ENCODE results near the gene PPP1CA.

PPP1CA gene

DNA sequence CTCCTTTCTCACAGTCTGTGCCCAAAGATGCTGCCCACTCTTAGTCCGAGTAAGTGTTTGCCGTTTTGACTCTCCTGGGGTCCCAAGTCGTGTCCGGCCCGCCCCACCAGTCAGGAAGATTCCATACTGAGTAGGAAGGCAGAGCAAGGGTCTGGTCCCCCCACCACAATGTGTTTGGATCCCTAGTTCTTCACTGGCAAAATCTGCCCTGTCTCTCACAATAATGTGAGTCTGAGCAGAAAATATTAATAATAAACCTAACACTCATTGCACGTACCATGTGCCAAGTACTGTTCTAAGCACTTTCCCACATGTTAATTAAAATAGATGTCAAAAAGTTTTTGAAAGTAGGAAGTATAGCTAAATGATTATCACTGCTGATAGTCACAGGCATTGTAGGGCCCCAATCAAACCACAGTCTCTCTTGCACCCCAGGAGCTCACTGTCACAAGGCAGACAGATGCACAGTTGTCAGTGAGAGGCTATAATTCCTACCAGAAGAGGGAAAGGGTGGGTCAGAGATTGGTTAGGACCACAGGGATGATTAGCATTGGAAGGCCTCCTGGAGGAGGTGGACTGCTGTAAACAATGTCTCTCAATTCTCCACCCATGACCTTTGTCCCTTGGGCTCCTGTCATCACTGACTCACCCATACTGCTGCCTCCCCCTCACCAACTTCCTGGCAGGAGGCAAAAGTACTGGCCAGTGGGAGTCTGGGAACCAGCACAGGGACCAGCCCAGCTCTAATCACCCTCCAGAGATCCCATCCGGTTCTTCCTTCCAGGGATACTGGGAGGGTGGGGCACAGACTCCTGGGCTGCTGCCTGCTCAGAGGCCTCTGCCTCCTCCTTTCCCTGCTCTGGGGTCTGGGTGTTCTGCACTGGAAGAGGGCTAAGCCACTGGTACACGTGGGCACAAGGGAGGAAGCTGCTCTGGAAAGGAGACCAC is 47.3 kb downstream of the PPP1CA start:
- Histone ChIP-seq H3K23ac (ENCODE audit: low read length) (no peak overlapping the region), H2AK5ac (ENCODE audit: low read length) (peak overlapping the region; percentile 81), H3K4me1 (ENCODE audit: control insufficient read depth in 1 of 2, insufficient read depth in 2 of 2, low read length in 2 of 2) (peaks cover 18 to 25% of the 10 kb centered on the region in 2 experiments), H4K8ac (ENCODE audit: low read depth, low read length) (peak overlapping the region; percentile 87), H2AFZ (ENCODE audit: insufficient read depth, low read length, poor library complexity) (peak overlapping the region; percentile 61), H3K79me2 (ENCODE audit: control insufficient read depth, insufficient read depth, low read length, poor library complexity) (peaks cover 9% of the 10 kb centered on the region), H3K79me1 (ENCODE audit: low read length) (peaks cover 19% of the 10 kb centered on the region), H3K9me3 (ENCODE audit: insufficient read depth, low read depth, low read length) (no peaks in the 10 kb centered on the region), H2BK12ac (ENCODE audit: low read length) (peak overlapping the region; percentile 78), H3K14ac (ENCODE audit: low read length) (peak overlapping the region; percentile 69), H4K91ac (ENCODE audit: low read depth, low read length) (peak overlapping the region; percentile 93), H3K4me3 (ENCODE audit: low read depth, low read length) (no peak overlapping the region), H3K36me3 (ENCODE audit: control insufficient read depth in 1 of 2, insufficient read depth in 2 of 2, low read length in 2 of 2) (no peaks in the 10 kb centered on the region), H3K4me2 (ENCODE audit: low read length) (peak overlapping the region; percentile 73), H2BK5ac (ENCODE audit: low read depth, low read length, poor library complexity) (peak overlapping the region; percentile 76), H3K18ac (ENCODE audit: low read length) (peak overlapping the region; percentile 61), H3K27me3 (ENCODE audit: insufficient read depth, low read length) (no peaks in the 10 kb centered on the region), H3K4ac (ENCODE audit: low read depth, low read length) (peak overlapping the region; percentile 77), H3K9ac (ENCODE audit: low read length) (peak overlapping the region; percentile 54), H3K27ac (ENCODE audit: low read depth, low read length) (peak overlapping the region; percentile 91), H4K12ac (ENCODE audit: low read depth, low read length) (peak overlapping the region; percentile 72), H2BK120ac (ENCODE audit: insufficient read depth, low read length, poor library complexity) (peak overlapping the region; percentile 66)
- WGBS (ENCODE audit: extremely low coverage, insufficient coverage, insufficient read length): no CpG with 5 or more reads among the region's 8 CpGs
- DNase-seq: peak; percentile 57 to 61

DNA sequence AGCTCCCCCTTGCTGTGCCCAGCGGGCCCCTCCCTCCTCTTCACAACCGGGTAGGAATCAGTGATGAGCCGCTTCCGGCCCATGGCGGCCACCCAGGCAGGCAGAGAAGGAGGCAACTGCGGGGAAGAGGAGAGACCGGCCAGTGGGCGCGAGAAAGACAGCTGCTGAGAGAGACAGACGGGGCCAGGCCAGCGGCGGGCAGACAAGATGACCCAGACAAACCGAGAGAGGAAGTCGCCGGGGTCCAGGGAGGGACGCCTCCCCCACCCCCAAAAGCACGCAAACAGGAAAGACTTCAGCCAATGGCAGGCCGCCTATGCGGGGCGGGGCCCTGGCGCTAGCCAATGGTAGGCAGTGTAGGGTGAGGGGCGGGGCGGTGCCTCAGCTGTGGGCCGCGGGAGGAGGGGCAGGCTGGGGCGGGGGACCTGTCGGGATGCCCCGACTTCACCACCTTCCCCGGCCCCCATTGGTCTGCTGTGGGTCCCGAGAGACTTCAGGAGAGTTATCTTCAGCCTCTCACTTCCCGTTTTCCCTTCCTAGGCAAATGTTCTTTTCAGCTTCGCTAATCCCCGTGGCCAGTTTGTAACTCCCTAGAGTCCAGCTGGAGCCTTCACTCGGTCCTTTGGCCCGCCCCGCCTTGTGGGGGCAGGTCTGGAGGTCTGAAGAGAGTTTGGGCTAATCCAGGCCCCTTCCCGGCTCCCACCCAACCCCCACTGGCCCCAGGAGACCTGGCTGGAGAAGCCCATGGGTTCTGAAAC is 48.2 kb downstream of the PPP1CA start, which contains the start of gene POLD4:
POLD4 (minus strand) TSS at position 230 of the 758 bp plus-strand sequence; CDS start at position 83, 147 bp downstream.
- Histone ChIP-seq H3K18ac (ENCODE audit: low read length) (peak within 1 kb of the TSS; percentile 61), H4K12ac (ENCODE audit: low read depth, low read length) (peak within 1 kb of the TSS; percentile 72), H3K4me3 (ENCODE audit: low read depth, low read length) (peak within 1 kb of the TSS; percentile 80), H2BK5ac (ENCODE audit: low read depth, low read length, poor library complexity) (peak within 1 kb of the TSS; percentile 76), H3K27ac (ENCODE audit: low read depth, low read length) (peak within 1 kb of the TSS; percentile 91), H3K36me3 (ENCODE audit: control insufficient read depth in 1 of 2, insufficient read depth in 2 of 2, low read length in 2 of 2) (no peaks in the 10 kb centered on the region), H3K79me1 (ENCODE audit: low read length) (peaks cover 19% of the 10 kb centered on the region), H2AFZ (ENCODE audit: insufficient read depth, low read length, poor library complexity) (peak within 1 kb of the TSS; percentile 61), H3K9ac (ENCODE audit: low read length) (peak within 1 kb of the TSS; percentile 71), H3K14ac (ENCODE audit: low read length) (peak within 1 kb of the TSS; percentile 80), H3K4me1 (ENCODE audit: control insufficient read depth in 1 of 2, insufficient read depth in 2 of 2, low read length in 2 of 2) (peaks cover 18 to 25% of the 10 kb centered on the region in 2 experiments), H2BK120ac (ENCODE audit: insufficient read depth, low read length, poor library complexity) (peak within 1 kb of the TSS; percentile 66), H2AK5ac (ENCODE audit: low read length) (peak within 1 kb of the TSS; percentile 86), H4K8ac (ENCODE audit: low read depth, low read length) (peak within 1 kb of the TSS; percentile 87), H4K91ac (ENCODE audit: low read depth, low read length) (peak within 1 kb of the TSS; percentile 93), H3K4me2 (ENCODE audit: low read length) (peak within 1 kb of the TSS; percentile 87), H3K27me3 (ENCODE audit: insufficient read depth, low read length) (no peaks in the 10 kb centered on the region), H3K79me2 (ENCODE audit: control insufficient read depth, insufficient read depth, low read length, poor library complexity) (peaks cover 9% of the 10 kb centered on the region), H2BK12ac (ENCODE audit: low read length) (peak within 1 kb of the TSS; percentile 78), H3K4ac (ENCODE audit: low read depth, low read length) (peak within 1 kb of the TSS; percentile 77), H3K23ac (ENCODE audit: low read length) (peak within 1 kb of the TSS; percentile 6), H3K9me3 (ENCODE audit: insufficient read depth, low read depth, low read length) (no peaks in the 10 kb centered on the region)
- WGBS (ENCODE audit: extremely low coverage, insufficient coverage, insufficient read length): no CpG with 5 or more reads among the region's 37 CpGs
- peak; percentile 92 to 93 for DNase-seq

DNA sequence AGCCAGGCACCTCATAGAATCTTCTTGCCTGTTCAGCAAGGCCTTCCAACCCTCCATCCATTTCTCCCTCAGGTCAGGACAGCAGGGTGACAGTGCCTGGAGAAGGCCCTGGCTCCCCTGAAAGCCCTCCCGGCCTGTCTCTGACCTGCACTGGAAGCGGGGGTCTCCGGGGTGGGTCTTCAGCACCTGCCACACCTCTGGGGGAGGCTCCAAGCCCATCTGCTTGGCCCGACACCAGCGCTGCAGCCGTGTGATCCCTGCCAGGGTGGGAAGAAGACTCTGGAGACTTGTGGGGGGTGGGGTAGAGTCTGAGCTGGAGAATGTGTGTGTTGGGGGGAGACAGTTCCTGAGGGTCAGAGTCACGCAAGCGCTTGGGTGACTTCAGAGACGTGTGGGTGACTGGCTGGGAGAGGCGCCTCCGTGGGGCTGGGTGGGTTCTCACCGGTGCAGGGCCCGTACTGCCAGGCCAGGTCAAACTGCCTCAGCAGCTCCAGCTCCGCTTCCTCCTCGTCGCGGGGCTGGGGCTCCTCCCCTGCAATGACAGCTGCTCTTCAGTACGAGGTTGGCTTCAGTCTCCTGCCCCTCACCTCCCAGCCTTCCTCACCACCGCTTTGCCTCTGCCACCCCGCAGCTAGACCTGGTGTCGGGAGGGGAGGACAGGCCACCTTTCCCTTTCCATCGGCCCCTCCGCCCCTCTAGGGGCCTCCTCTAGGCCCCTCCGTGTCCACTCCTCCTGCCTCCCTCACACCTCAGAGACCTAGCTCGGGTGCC is 48.9 kb downstream of the PPP1CA start:
- WGBS (ENCODE audit: extremely low coverage, insufficient coverage, insufficient read length): no CpG with 5 or more reads among the region's 25 CpGs
- Histone ChIP-seq H3K18ac (ENCODE audit: low read length) (peak overlapping the region; percentile 36), H2BK120ac (ENCODE audit: insufficient read depth, low read length, poor library complexity) (peak overlapping the region; percentile 22), H4K12ac (ENCODE audit: low read depth, low read length) (peak overlapping the region; percentile 26), H3K4me3 (ENCODE audit: low read depth, low read length) (peak overlapping the region; percentile 80), H3K4me1 (ENCODE audit: control insufficient read depth in 1 of 2, insufficient read depth in 2 of 2, low read length in 2 of 2) (peaks cover 18 to 25% of the 10 kb centered on the region in 2 experiments), H3K9ac (ENCODE audit: low read length) (peak overlapping the region; percentile 71), H2AFZ (ENCODE audit: insufficient read depth, low read length, poor library complexity) (peak overlapping the region; percentile 27), H3K79me1 (ENCODE audit: low read length) (peaks cover 19% of the 10 kb centered on the region), H3K4me2 (ENCODE audit: low read length) (peak overlapping the region; percentile 87), H2BK12ac (ENCODE audit: low read length) (peak overlapping the region; percentile 7), H3K23ac (ENCODE audit: low read length) (peak overlapping the region; percentile 6), H3K27ac (ENCODE audit: low read depth, low read length) (peak overlapping the region; percentile 89), H4K8ac (ENCODE audit: low read depth, low read length) (peak overlapping the region; percentile 84), H4K91ac (ENCODE audit: low read depth, low read length) (peak overlapping the region; percentile 78), H3K14ac (ENCODE audit: low read length) (peak overlapping the region; percentile 80), H2AK5ac (ENCODE audit: low read length) (peak overlapping the region; percentile 86), H3K36me3 (ENCODE audit: control insufficient read depth in 1 of 2, insufficient read depth in 2 of 2, low read length in 2 of 2) (no peaks in the 10 kb centered on the region), H2BK5ac (ENCODE audit: low read depth, low read length, poor library complexity) (peak overlapping the region; percentile 54), H3K9me3 (ENCODE audit: insufficient read depth, low read depth, low read length) (no peaks in the 10 kb centered on the region), H3K4ac (ENCODE audit: low read depth, low read length) (peak overlapping the region; percentile 29), H3K27me3 (ENCODE audit: insufficient read depth, low read length) (no peaks in the 10 kb centered on the region), H3K79me2 (ENCODE audit: control insufficient read depth, insufficient read depth, low read length, poor library complexity) (peaks cover 9% of the 10 kb centered on the region)
- peak; percentile 23 to 55 for DNase-seq
